Keratinocyte (primary cell): ENCODE data around the gene NBPF26.
"Not testable (repeated sequence)": the region's sequence is repeated elsewhere in the genome, so short reads cannot be mapped to it uniquely, and the experiment has no call there.

Experiments used
- CTCF ChIP-seq, 3 experiments: IDR thresholded peaks in 1 of 3; conservative IDR thresholded peaks in 1 of 3; optimal IDR thresholded peaks in 1 of 3; 2 replicates in 2 of 3; 3 replicates in 1 of 3; pipeline versions ENCODE3 to v1.5.1; 2011; ENCODE audit warnings: low read length in 3 of 3, mild to moderate bottlenecking in 3 of 3, moderate library complexity in 2 of 3, control low read depth in 1 of 3, inconsistent platforms in 1 of 3; ENCODE audit not compliant: insufficient read depth in 2 of 3; ENCODE audit errors: extremely low read depth in 1 of 3
- EZH2 ChIP-seq: IDR thresholded peaks from one replicate; pipeline ENCODE4 v1.6.1; 2012; ENCODE audit warnings: inconsistent platforms, mild to moderate bottlenecking, low read length, moderate library complexity

GRCh38 chr1:120723715-120724402 lies at the start of gene NBPF26:
- TF ChIP-seq CTCF (optimal IDR thresholded peaks at IDR 0.05 in 1 of 3, IDR thresholded peaks at IDR 0.05 in 1 of 3, conservative IDR thresholded peaks at IDR 0.05 in 1 of 3; ENCODE audit: extremely low read depth in 1 of 3, insufficient read depth in 2 of 3, low read length in 3 of 3); EZH2: not testable (repeated sequence)
